H1 (cell line): ENCODE data around the gene RCAN3. TPM values are rescaled to one million over a fixed set of nuclear protein-coding genes. Genes with fewer than 3 reads are reported as not detected.
A peak's percentile ranks its signal among the peaks of the same experiment; 100 is the strongest.

Experiments
- CTCF ChIA-PET: fragments of 300-600 bp; sonication (Branson Sonifier 250); formaldehyde crosslinking; loops from one replicate; lab custom pipeline; 2021; ENCODE audit not compliant: partially characterized antibody; lab: Charles Lee
- POLR2A ChIA-PET: fragments of 300-600 bp; sonication (Branson Sonifier 250); formaldehyde crosslinking; loops from one replicate; lab custom pipeline; 2021; ENCODE audit warnings: inconsistent platforms; ENCODE audit not compliant: partially characterized antibody; lab: Charles Lee
- DNase-seq, 2 experiments: peaks; one replicate each; pipeline versions ENCODE4 v3.0.0 to v3.0.0-alpha.2; 2010 to 2022; ENCODE audit warnings: low spot score in 2 of 2, low read depth in 1 of 2, mixed read lengths in 1 of 2
- FAIRE-seq: peaks from 2 replicates; lab custom pipeline; 2011; peaks lifted over from hg19 to GRCh38; lab: Jason Lieb, UNC
- H2AFZ ChIP-seq: 2 replicates; pipeline ENCODE4 v1.8.1; 2012; ENCODE audit warnings: low read length, inconsistent platforms
- H2AK5ac ChIP-seq: 2 replicates; pipeline ENCODE4 v1.6.1; 2013; ENCODE audit warnings: low read depth, low read length
- H2BK120ac ChIP-seq: replicated peaks from 2 replicates; pipeline ENCODE3; 2013; ENCODE audit warnings: low read depth, low read length, inconsistent platforms
- H2BK12ac ChIP-seq: 2 replicates; pipeline ENCODE4 v1.6.1; 2013; ENCODE audit warnings: low read depth, low read length
- H2BK15ac ChIP-seq: 2 replicates; pipeline ENCODE4 v1.6.1; 2013; ENCODE audit warnings: low read length
- H2BK20ac ChIP-seq: 2 replicates; pipeline ENCODE4 v1.6.1; 2013; ENCODE audit warnings: low read length
- H2BK5ac ChIP-seq: 2 replicates; pipeline ENCODE4 v1.6.1; 2013; ENCODE audit warnings: low read depth, low read length
- H3K14ac ChIP-seq: 2 replicates; pipeline ENCODE4 v1.6.1; 2013; ENCODE audit warnings: inconsistent platforms; ENCODE audit not compliant: insufficient read length
- H3K18ac ChIP-seq: 2 replicates; pipeline ENCODE4 v1.6.1; 2013; ENCODE audit warnings: low read length; ENCODE audit errors: extremely low read depth
- H3K23ac ChIP-seq: 2 replicates; pipeline ENCODE4 v1.6.1; 2013; ENCODE audit warnings: inconsistent platforms; ENCODE audit not compliant: insufficient read length
- H3K23me2 ChIP-seq: 2 replicates; pipeline ENCODE4 v1.6.1; 2013; ENCODE audit warnings: low read depth, low read length
- H3K27ac ChIP-seq: 2 replicates; pipeline ENCODE4 v1.6.1; 2011; ENCODE audit warnings: low read depth, low read length, inconsistent platforms
- H3K27me3 ChIP-seq, 4 experiments: replicated peaks in 1 of 4; 1 replicate in 1 of 4; 2 replicates in 3 of 4; pipeline versions ENCODE4 v1.6.1 to v1.8.1; 2011 to 2013; ENCODE audit warnings: low read length in 3 of 4, mild to moderate bottlenecking in 3 of 4, inconsistent platforms in 2 of 4, mixed read lengths in 2 of 4, moderate library complexity in 1 of 4; ENCODE audit not compliant: control insufficient read depth in 3 of 4, insufficient read depth in 3 of 4; ENCODE audit errors: extremely low read depth in 1 of 4
- H3K36me3 ChIP-seq, 4 experiments: 2 replicates each; pipeline versions ENCODE4 v1.6.1 to v1.8.1; 2011 to 2013; ENCODE audit warnings: mild to moderate bottlenecking in 4 of 4, low read length in 3 of 4, moderate library complexity in 2 of 4, control low read depth in 1 of 4, inconsistent platforms in 1 of 4; ENCODE audit not compliant: insufficient read depth in 4 of 4, control insufficient read depth in 2 of 4
- H3K4ac ChIP-seq: replicated peaks from 2 replicates; pipeline ENCODE3; 2013; ENCODE audit warnings: low read length, low read depth, mixed read lengths, inconsistent platforms; ENCODE audit not compliant: insufficient read length
- H3K4me1 ChIP-seq, 4 experiments: replicated peaks in 1 of 4; 1 replicate in 1 of 4; 2 replicates in 3 of 4; pipeline versions ENCODE4 v1.6.1 to v1.8.1; 2011 to 2013; ENCODE audit warnings: low read length in 3 of 4, inconsistent platforms in 2 of 4, mixed read lengths in 1 of 4; ENCODE audit not compliant: insufficient read depth in 4 of 4, control insufficient read depth in 3 of 4
- H3K4me2 ChIP-seq, 2 experiments: 2 replicates each; pipeline versions ENCODE4 v1.6.1 to v1.8.1; 2011 to 2013; ENCODE audit warnings: low read depth in 2 of 2, low read length in 2 of 2, control low read depth in 1 of 2, inconsistent platforms in 1 of 2, mild to moderate bottlenecking in 1 of 2; ENCODE audit not compliant: insufficient read depth in 1 of 2
- H3K4me3 ChIP-seq, 4 experiments: fragments of 200-600, 300-600 bp in 1 of 4; sonication (generic), shearing (Covaris generic), sonication (Bioruptor Twin) in 1 of 4; 2 replicates each; pipeline versions ENCODE4 v1.5.1 to v1.8.1; 2011 to 2016; ENCODE audit warnings: low read length in 4 of 4, low read depth in 3 of 4, control low read depth in 2 of 4, inconsistent platforms in 2 of 4, mild to moderate bottlenecking in 2 of 4, mixed read lengths in 1 of 4, moderate library complexity in 1 of 4; ENCODE audit not compliant: insufficient read depth in 2 of 4; ENCODE audit errors: extremely low read depth in 1 of 4
- H3K56ac ChIP-seq: replicated peaks from 2 replicates; pipeline ENCODE3; 2013; ENCODE audit warnings: low read depth, mild to moderate bottlenecking, mixed read lengths, low read length, inconsistent platforms; ENCODE audit not compliant: insufficient read length
- H3K79me1 ChIP-seq: 2 replicates; pipeline ENCODE4 v1.6.1; 2013; ENCODE audit warnings: low read depth, low read length, control low read depth
- H3K79me2 ChIP-seq, 2 experiments: 2 replicates each; pipeline versions ENCODE4 v1.6.1 to v1.8.1; 2012 to 2013; ENCODE audit warnings: low read length in 2 of 2, mild to moderate bottlenecking in 2 of 2, inconsistent platforms in 1 of 2; ENCODE audit not compliant: insufficient read depth in 2 of 2, control insufficient read depth in 1 of 2
- H3K9ac ChIP-seq, 4 experiments: replicated peaks in 1 of 4; 1 replicate in 1 of 4; 2 replicates in 3 of 4; pipeline versions ENCODE4 v1.6.1 to v1.8.1; 2011 to 2013; ENCODE audit warnings: low read depth in 3 of 4, low read length in 3 of 4, control low read depth in 2 of 4, mild to moderate bottlenecking in 2 of 4, moderate library complexity in 2 of 4, inconsistent platforms in 1 of 4; ENCODE audit errors: extremely low read depth in 1 of 4
- H3K9me3 ChIP-seq, 2 experiments: 2 replicates each; pipeline versions ENCODE4 v1.6.1 to v1.8.1; 2012 to 2013; ENCODE audit warnings: mild to moderate bottlenecking in 2 of 2, moderate library complexity in 2 of 2, control low read depth in 1 of 2, inconsistent platforms in 1 of 2, low read depth in 1 of 2, low read length in 1 of 2, mixed read lengths in 1 of 2; ENCODE audit not compliant: insufficient read depth in 2 of 2
- H4K20me1 ChIP-seq, 2 experiments: replicated peaks in 1 of 2; 2 replicates each; pipeline versions ENCODE3 to v1.8.1; 2011 to 2013; ENCODE audit warnings: inconsistent platforms in 2 of 2, low read length in 2 of 2, mild to moderate bottlenecking in 1 of 2; ENCODE audit not compliant: insufficient read depth in 2 of 2, control insufficient read depth in 1 of 2
- H4K5ac ChIP-seq: 2 replicates; pipeline ENCODE4 v1.6.1; 2013; ENCODE audit warnings: low read length, low read depth, mixed read lengths, inconsistent platforms; ENCODE audit not compliant: insufficient read length
- H4K8ac ChIP-seq: 2 replicates; pipeline ENCODE4 v1.8.0; 2013; ENCODE audit warnings: mild to moderate bottlenecking, moderate library complexity, low read length, inconsistent platforms; ENCODE audit not compliant: insufficient read depth; ENCODE audit errors: extremely low read depth
- H4K91ac ChIP-seq: replicated peaks from 2 replicates; pipeline ENCODE3; 2013; ENCODE audit warnings: low read length, mixed read lengths, inconsistent platforms; ENCODE audit not compliant: insufficient read length
- ASH2L ChIP-seq: fragments of 200-600, 300-600 bp; sonication (generic); IDR thresholded peaks from one replicate; pipeline ENCODE4 v1.7.1; 2017; ENCODE audit warnings: low read length
- CEBPB ChIP-seq: IDR thresholded peaks from 2 replicates; pipeline ENCODE4 v1.6.1; 2012; ENCODE audit warnings: low read depth, low read length
- CREB1 ChIP-seq: IDR thresholded peaks from 2 replicates; pipeline ENCODE4 v1.6.1; 2012; ENCODE audit warnings: inconsistent platforms
- EZH2 ChIP-seq: fragments of 200-600 bp; sonication (generic); IDR thresholded peaks from 2 replicates; pipeline ENCODE4 v1.7.1; 2012; ENCODE audit warnings: low read depth, mild to moderate bottlenecking, moderate library complexity, low read length, inconsistent platforms; ENCODE audit not compliant: severe bottlenecking
- HDAC2 ChIP-seq, 2 experiments: fragments of 300-600 bp in 1 of 2; sonication (generic) in 1 of 2; IDR thresholded peaks; 2 replicates each; pipeline ENCODE4 v1.6.1; 2011 to 2012; ENCODE audit warnings: low read depth in 2 of 2, low read length in 2 of 2, mild to moderate bottlenecking in 2 of 2, moderate library complexity in 2 of 2, borderline replicate concordance in 1 of 2, inconsistent platforms in 1 of 2
- MAFK ChIP-seq: IDR thresholded peaks from 2 replicates; pipeline ENCODE4 v1.6.1; 2012; ENCODE audit warnings: low read depth, mild to moderate bottlenecking, improper control_type of control experiment, low read length
- POLR2A ChIP-seq, 2 experiments: IDR thresholded peaks; 1 replicate in 1 of 2; 2 replicates in 1 of 2; pipeline ENCODE4 v1.6.1; 2011; ENCODE audit warnings: low read depth in 2 of 2, low read length in 2 of 2, mild to moderate bottlenecking in 2 of 2; ENCODE audit errors: control extremely low read depth in 1 of 2
- RBBP5 ChIP-seq: IDR thresholded peaks from 2 replicates; pipeline ENCODE4 v1.7.1; 2012; ENCODE audit warnings: low read depth, mild to moderate bottlenecking, inconsistent platforms, low read length, moderate library complexity, borderline replicate concordance
- RXRA ChIP-seq: IDR thresholded peaks from 2 replicates; pipeline ENCODE4 v1.6.1; 2011; ENCODE audit warnings: low read depth, mild to moderate bottlenecking, low read length, moderate library complexity; ENCODE audit not compliant: insufficient read depth
- SP2 ChIP-seq: IDR thresholded peaks from 2 replicates; pipeline ENCODE4 v1.6.1; 2012; ENCODE audit warnings: mild to moderate bottlenecking, low read length, inconsistent platforms
- SUZ12 ChIP-seq: fragments of 200-600 bp; sonication (generic); IDR thresholded peaks from 2 replicates; pipeline ENCODE4 v1.6.1; 2012; ENCODE audit warnings: mild to moderate bottlenecking, inconsistent platforms, low read length, moderate library complexity, mixed read lengths
- WGBS, 2 experiments: shearing (Covaris generic) in 1 of 2; methylation state at CpG; one replicate each; pipeline versions ENCODE4 v1.1.6 to v1.1.7; 2013 to 2015; ENCODE audit warnings: low lambda C conversion rate in 2 of 2, mixed read lengths in 2 of 2, inconsistent platforms in 1 of 2, low coverage in 1 of 2, missing lambda C conversion rate in 1 of 2; ENCODE audit not compliant: insufficient replicate concordance in 2 of 2, insufficient coverage in 1 of 2, insufficient read length in 1 of 2; ENCODE audit errors: extremely low coverage in 1 of 2, missing lambda C conversion rate in 1 of 2; 5-methylcytosine and 5-hydroxymethylcytosine counted together
- long read RNA-seq, 2 experiments: library from RNA in 1 of 2; library from capped mRNA in 1 of 2; stranded (forward); transcript quantifications; one replicate each; pipeline ENCODE4 v2.0.0, GENCODE V29; 2021; ENCODE audit warnings: inconsistent platforms in 1 of 2
- polyA minus RNA-seq, 3 experiments: library from RNA; depleted of rRNA, polyadenylated mRNA; stranded (reverse); fragments of >200 nt; gene quantifications; 1 replicate in 2 of 3; 2 replicates in 1 of 3; pipeline ENCODE4 v1.2.3, GENCODE V29; 2011
- polyA plus RNA-seq, 7 experiments: library from polyadenylated mRNA; depleted of rRNA in 3 of 7; stranded (reverse) in 5 of 7; unstranded in 2 of 7; fragments of >200 nt in 5 of 7; fragments of 200-250 nt in 2 of 7; gene quantifications; 1 replicate in 5 of 7; 2 replicates in 1 of 7; 4 replicates in 1 of 7; pipeline versions ENCODE4 v1.2.1 to v1.2.3, GENCODE V29; 2011 to 2013; ENCODE audit warnings: missing spikeins in 2 of 7, mixed read lengths in 2 of 7
- total RNA-seq: library from RNA; stranded (reverse); fragmentation: NEBNext Ultra II Directional; extraction: Animal tissue kit (Norgen Biotek cat#: 25700); gene quantifications from 2 replicates; pipeline ENCODE4 v1.2.1, GENCODE V29; 2021

RCAN3 gene
- total RNA-seq = 15.2 and 16.6 TPM in 2 replicates
- 5.6 and 5.9 TPM in 2 replicates for polyA plus RNA-seq (2011; rRNA removed)
- polyA plus RNA-seq (2011; cell fraction: cytosol; rRNA removed) = 7.1 TPM
- 6.4 TPM for polyA plus RNA-seq (2011; cell fraction: nucleus; rRNA removed)
- polyA plus RNA-seq (2012, experiment 1 of 2) = 5.4 to 12.8 TPM (median 7.1 TPM) in 4 replicates
- 2.1 TPM for polyA plus RNA-seq (2012, experiment 2 of 2)
- polyA plus RNA-seq (2013, experiment 1 of 2) = 8.2 TPM
- 9.0 TPM for polyA plus RNA-seq (2013, experiment 2 of 2)
- 11.2 and 12.2 TPM in 2 replicates for polyA minus RNA-seq (2011; rRNA and poly(A)+ RNA removed)
- polyA minus RNA-seq (2011; cell fraction: cytosol; rRNA and poly(A)+ RNA removed) = 7.3 TPM
- 4.9 TPM for polyA minus RNA-seq (2011; cell fraction: nucleus; rRNA and poly(A)+ RNA removed)
- long read RNA-seq, experiment 1, full-length matches to known transcripts = 2 of 12 reads
- long read RNA-seq, experiment 1, partial matches to known transcripts = 5 of 12 reads
- long read RNA-seq, experiment 1, other reads (novel, unspliced or antisense) = 5 of 12 reads
- long read RNA-seq, experiment 2, partial matches to known transcripts = 0 of 2 reads
- long read RNA-seq, experiment 2, other reads (novel, unspliced or antisense) = 0 of 2 reads

DNA sequence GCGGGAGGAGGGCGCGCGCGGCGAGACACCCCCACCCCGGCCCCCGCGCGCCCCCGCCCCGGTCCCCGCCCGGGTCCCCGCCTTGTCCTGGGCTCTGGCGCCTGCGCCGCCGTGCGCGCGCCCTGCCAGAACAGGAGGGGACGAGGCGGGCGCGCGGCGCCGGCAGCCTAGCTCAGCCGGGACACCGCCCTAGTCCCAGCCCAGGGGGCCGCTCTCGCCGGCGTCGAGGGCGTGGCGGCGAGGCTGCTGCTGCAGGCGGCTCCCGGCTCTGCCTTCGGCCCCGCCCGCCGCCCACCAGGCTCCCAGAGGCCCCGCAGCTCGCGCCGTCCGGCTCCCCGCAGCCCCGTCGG lies at the start of gene RCAN3:
RCAN3 (plus strand) TSS at position 128 of the 350 bp plus-strand sequence. CDS start 11,537 bp downstream, outside the sequence.
- no peaks in the 10 kb centered on the region for H3K36me3 ChIP-seq
- no peak within 1 kb of the TSS for H3K23ac ChIP-seq
- peak within 1 kb of the TSS; percentile 25 to 64 (median 55) for H3K9ac ChIP-seq
- H3K14ac ChIP-seq = no peak within 1 kb of the TSS
- H4K5ac ChIP-seq = peak within 1 kb of the TSS; percentile 25
- 0 out of 2 replicates have a peak within 1 kb of the TSS, but pooled peaks have one; percentile 83 for H2BK15ac ChIP-seq
- peak within 1 kb of the TSS; percentile 74; the same call in 1 of the 2 replicates for H2AFZ ChIP-seq
- ChIA-PET CTCF (interaction anchor here (1.3 to 3.0 kb wide), 6 partner anchors 9 to 344 kb away, joined by 3 to 15 read pairs (median 4); no protein-coding TSS in a partner anchor), POLR2A (interaction anchor here (1.1 to 1.6 kb wide), 4 partner anchors 12 to 87 kb away, joined by 3 to 5 read pairs (median 4); partner anchors contain the start of gene NIPAL3)
- H2BK120ac ChIP-seq = peak within 1 kb of the TSS; percentile 34
- H3K56ac ChIP-seq = peak within 1 kb of the TSS; percentile 47
- no peaks in the 10 kb centered on the region for H3K79me2 ChIP-seq
- no peak within 1 kb of the TSS for H2BK20ac ChIP-seq
- peaks cover 11% of the 10 kb centered on the region for H3K23me2 ChIP-seq
- H3K4me3 ChIP-seq = peak within 1 kb of the TSS; percentile 80 to 95 (median 86)
- 1% methylated on average over 22 of the region's 53 CpGs; no CpG with 5 or more reads in 1 of the 2 experiments for WGBS, 2 experiments
- no peak within 1 kb of the TSS for H3K27ac ChIP-seq
- no peak within 1 kb of the TSS for H3K4ac ChIP-seq
- H2BK12ac ChIP-seq = peak within 1 kb of the TSS; percentile 3; the same call in 1 of the 2 replicates
- H2AK5ac ChIP-seq = 0 out of 2 replicates have a peak within 1 kb of the TSS, but pooled peaks have one; percentile 47
- H4K20me1 ChIP-seq = no peaks in the 10 kb centered on the region
- no peaks in the 10 kb centered on the region for H3K79me1 ChIP-seq
- FAIRE-seq (no peak), DNase-seq (peak; percentile 59 to 88)
- peak within 1 kb of the TSS; percentile 62 for H2BK5ac ChIP-seq
- peak within 1 kb of the TSS; percentile 35 for H4K91ac ChIP-seq
- H3K18ac ChIP-seq = peak within 1 kb of the TSS; percentile 93; the same call in 1 of the 2 replicates
- peak within 1 kb of the TSS; percentile 90 to 96 for H3K4me2 ChIP-seq
- H4K8ac ChIP-seq = peak within 1 kb of the TSS; percentile 91
- peaks cover 2 to 21% (median 11%) of the 10 kb centered on the region in 4 experiments; a peak in 6 of 7 replicates for H3K4me1 ChIP-seq
- H3K9me3 ChIP-seq = no peaks in the 10 kb centered on the region
- peaks cover 0 to 7% (median 0%) of the 10 kb centered on the region in 4 experiments; a peak in 3 of 7 replicates for H3K27me3 ChIP-seq
- no peak for TF ChIP-seq SUZ12
- TF ChIP-seq CREB1 = 0 out of 2 replicates have a peak, but pooled peaks have one; percentile 7
- no peak for TF ChIP-seq MAFK
- 0 out of 2 replicates have a peak, but pooled peaks have one; percentile 58 for TF ChIP-seq RBBP5
- TF ChIP-seq RXRA = no peak
- TF ChIP-seq POLR2A (IDR thresholded peaks at IDR 0.05; ENCODE audit: control extremely low read depth in 1 of 2, low read depth in 2 of 2, low read length in 2 of 2) = peak in 1 of 2 experiments; percentile 38; a peak in 1 of 3 replicates
- no peak for TF ChIP-seq ASH2L
- TF ChIP-seq CEBPB = no peak
- no peak for TF ChIP-seq HDAC2 (IDR thresholded peaks at IDR 0.05; ENCODE audit: borderline replicate concordance in 1 of 2, low read depth in 2 of 2, low read length in 2 of 2)
- no peak for TF ChIP-seq SP2
- no peak for TF ChIP-seq EZH2
